Endothelial cell (in vitro differentiated cells): ENCODE data around the gene TFAP2D. TPM values are rescaled to one million over a fixed set of nuclear protein-coding genes. Genes with fewer than 3 reads are reported as not detected.

Source experiments
- DNase-seq: peaks from one replicate; pipeline ENCODE4 v3.0.0; 2021; ENCODE audit warnings: low spot score
- H3K27ac Mint-ChIP-seq: one replicate; pipeline ENCODE4 v1.8.0; 2021; ENCODE audit warnings: mixed read lengths, inconsistent platforms; ENCODE audit not compliant: unreplicated experiment
- H3K27me3 Mint-ChIP-seq: one replicate; pipeline ENCODE4 v1.8.0; 2021; ENCODE audit warnings: mild to moderate bottlenecking, moderate library complexity, mixed read lengths, inconsistent platforms; ENCODE audit not compliant: unreplicated experiment
- H3K36me3 Mint-ChIP-seq: one replicate; pipeline ENCODE4 v1.8.0; 2021; ENCODE audit warnings: mild to moderate bottlenecking, low read depth, mixed read lengths, inconsistent platforms; ENCODE audit not compliant: unreplicated experiment
- H3K4me1 Mint-ChIP-seq: one replicate; pipeline ENCODE4 v1.8.0; 2021; ENCODE audit warnings: mild to moderate bottlenecking, mixed read lengths, inconsistent platforms; ENCODE audit not compliant: unreplicated experiment
- H3K4me3 Mint-ChIP-seq: one replicate; pipeline ENCODE4 v1.8.0; 2021; ENCODE audit warnings: mild to moderate bottlenecking, mixed read lengths, inconsistent platforms; ENCODE audit not compliant: unreplicated experiment
- H3K9me3 Mint-ChIP-seq: one replicate; pipeline ENCODE4 v1.8.0; 2021; ENCODE audit warnings: mixed read lengths, inconsistent platforms; ENCODE audit not compliant: unreplicated experiment
- CTCF ChIP-seq: fragments of 200-600 bp; sonication (generic); IDR thresholded peaks from one replicate; pipeline ENCODE4 v1.5.0; 2021; ENCODE audit warnings: antibody characterized with exemption; ENCODE audit not compliant: unreplicated experiment
- total RNA-seq: library from RNA; stranded (reverse); fragmentation: NEBNext Ultra II Directional; extraction: Animal tissue kit (Norgen Biotek cat#: 25700); gene quantifications from one replicate; pipeline ENCODE4 v1.2.1, GENCODE V29; 2021; ENCODE audit not compliant: unreplicated experiment

TFAP2D gene
- total RNA-seq, 1 donor from 2014 or later, result 0.31 TPM

- H3K36me3 Mint-ChIP-seq, result peaks cover 4% of the 10 kb centered on the region
- no peak overlapping the region for H3K27ac Mint-ChIP-seq
- DNase-seq, result no peak
- H3K27me3 Mint-ChIP-seq, result peaks cover 46% of the 10 kb centered on the region
- no peaks in the 10 kb centered on the region for H3K9me3 Mint-ChIP-seq
- H3K4me3 Mint-ChIP-seq, result peak overlapping the region; percentile 2
- no peak for TF ChIP-seq CTCF
- H3K4me1 Mint-ChIP-seq, result peaks cover 33% of the 10 kb centered on the region
These were observed 107.5 kb downstream of the TFAP2D start for GRCh38 chr6:50820869-50821264.

- no peak overlapping the region for H3K27ac Mint-ChIP-seq
- H3K4me1 Mint-ChIP-seq, result peaks cover 33% of the 10 kb centered on the region
- no peak overlapping the region for H3K4me3 Mint-ChIP-seq
- H3K9me3 Mint-ChIP-seq, result no peaks in the 10 kb centered on the region
- H3K27me3 Mint-ChIP-seq, result peaks cover 50% of the 10 kb centered on the region
- peaks cover 4% of the 10 kb centered on the region for H3K36me3 Mint-ChIP-seq
- DNase-seq, result no peak
- no peak for TF ChIP-seq CTCF
These were observed 108.2 kb downstream of the TFAP2D start for GRCh38 chr6:50821441-50822077.

- H3K27me3 Mint-ChIP-seq, result peaks cover 47% of the 10 kb centered on the region
- no peak overlapping the region for H3K27ac Mint-ChIP-seq
- TF ChIP-seq CTCF, result no peak
- no peaks in the 10 kb centered on the region for H3K9me3 Mint-ChIP-seq
- H3K4me1 Mint-ChIP-seq, result peaks cover 33% of the 10 kb centered on the region
- H3K36me3 Mint-ChIP-seq, result peaks cover 4% of the 10 kb centered on the region
- DNase-seq, result no peak
- H3K4me3 Mint-ChIP-seq, result no peak overlapping the region
These were observed 108.8 kb downstream of the TFAP2D start for GRCh38 chr6:50822078-50822476.

Other genes with a start within 250 kb of the TFAP2D start
- not detected for gene TFAP2B, start 105.3 kb downstream of the TFAP2D start, total RNA-seq